Kidney (tissue), 14 donors: ENCODE data around the gene MTARC1. TPM values are rescaled to one million over a fixed set of nuclear protein-coding genes. Genes with fewer than 3 reads are reported as not detected.
A peak's percentile ranks its signal among the peaks of the same experiment; 100 is the strongest.

Experiments
- DNase-seq, 5 donors: peaks; one replicate each; pipeline ENCODE4 v3.0.0-alpha.2; 2013 to 2020
- FAIRE-seq: peaks from 2 replicates; lab custom pipeline; 2012; peaks lifted over from hg19 to GRCh38; lab: Jason Lieb, UNC
- H3K27ac ChIP-seq, 2 donors: one replicate each; pipeline ENCODE4 v1.7.0; 2013; ENCODE audit warnings: low read depth in 2 of 2, low read length in 2 of 2, inconsistent platforms in 1 of 2
- H3K27me3 ChIP-seq: one replicate; pipeline ENCODE4 v1.7.1; 2013; ENCODE audit warnings: low read length, inconsistent platforms; ENCODE audit not compliant: control insufficient read depth, insufficient read depth
- H3K36me3 ChIP-seq, 3 donors: one replicate each; pipeline versions ENCODE4 v1.7.0 to v1.7.1; 2013; ENCODE audit warnings: low read length in 3 of 3, control low read depth in 1 of 3, inconsistent platforms in 1 of 3; ENCODE audit not compliant: insufficient read depth in 3 of 3, control insufficient read depth in 2 of 3
- H3K4me1 ChIP-seq, 3 donors: one replicate each; pipeline versions ENCODE4 v1.7.0 to v1.7.1; 2013; ENCODE audit warnings: low read length in 3 of 3, inconsistent platforms in 1 of 3, low read depth in 1 of 3; ENCODE audit not compliant: control insufficient read depth in 2 of 3, insufficient read depth in 2 of 3
- H3K4me3 ChIP-seq, 3 donors: one replicate each; pipeline versions ENCODE4 v1.7.0 to v1.8.1; 2013; ENCODE audit warnings: low read length in 3 of 3, control low read depth in 1 of 3, inconsistent platforms in 1 of 3
- H3K9ac ChIP-seq, 3 donors: one replicate each; pipeline versions ENCODE4 v1.7.0 to v1.7.1; 2013; ENCODE audit warnings: low read length in 3 of 3, control low read depth in 1 of 3, inconsistent platforms in 1 of 3
- H3K9me3 ChIP-seq, 3 donors: one replicate each; pipeline versions ENCODE4 v1.7.0 to v1.7.1; 2013; ENCODE audit warnings: low read length in 3 of 3, control low read depth in 1 of 3, inconsistent platforms in 1 of 3; ENCODE audit not compliant: control insufficient read depth in 2 of 3, insufficient read depth in 1 of 3
- intact Hi-C: fragments of 100-400 bp; cut with DNase I; formaldehyde crosslinking; loops from one replicate; pipeline ENCODE4 v1.11.1; 2022
- polyA plus RNA-seq: library from polyadenylated mRNA; stranded (reverse); fragments of 350-450 nt; fragmentation: Illumina TruSeq; extraction: RNeasy Lipid Tissue Mini Kit (QIAGEN cat#74804); gene quantifications from one replicate; pipeline ENCODE4 v1.2.3, GENCODE V29; 2014; ENCODE audit warnings: low read depth, low replicate concordance; ENCODE audit not compliant: insufficient read depth
- total RNA-seq: library from RNA; stranded (reverse); fragmentation: NEBNext Ultra II Directional; extraction: Animal tissue kit (Norgen Biotek cat#: 25700); gene quantifications from one replicate; pipeline ENCODE4 v1.2.1, GENCODE V29; 2021
- TF ChIP-seq, protein P1 (sequence below): IDR thresholded peaks from 3 replicates; pipeline ENCODE4 v1.5.1; 2012; ENCODE audit warnings: mild to moderate bottlenecking, moderate library complexity, borderline replicate concordance; ENCODE audit not compliant: insufficient read depth; ENCODE audit errors: extremely low read depth
- donor health status: control.
- donor health status: control.
- donor health status: control.
- donor health status: control.
- donor health status: control.
- donor health status: DM: yes; HTN: yes; CAD: no.
- donor health status: Normal renal cell carcinoma (clear cell type).

MTARC1 gene
- total and polyA plus RNA-seq, 2 donors from 2014 or later: 6.8 to 11.0 TPM

DNA sequence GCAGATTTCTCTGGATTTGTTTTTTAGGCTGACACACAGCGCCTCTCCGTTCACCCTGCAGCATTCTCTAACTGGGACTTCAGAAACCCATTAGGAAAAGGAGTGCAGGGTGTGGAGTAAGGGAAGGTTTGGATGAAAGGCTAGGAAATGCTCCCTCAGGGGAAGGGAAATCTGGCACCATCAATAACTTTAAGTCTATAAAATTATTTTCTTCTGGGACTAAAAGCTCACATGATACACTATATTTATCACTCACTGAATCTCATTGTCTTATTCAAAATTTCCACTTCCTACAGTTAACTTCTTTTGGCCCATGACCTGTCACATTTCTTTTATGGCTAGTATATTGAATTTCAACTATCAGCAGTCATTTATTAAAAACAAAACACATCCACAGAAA is 46.7 kb downstream of the MTARC1 start:
- peak in 1 of 5 donors; percentile 7 for DNase-seq
- Histone ChIP-seq H3K36me3 (no peaks in the 10 kb centered on the region), H3K27me3 (no peaks in the 10 kb centered on the region), H3K4me3 (no peak overlapping the region), H3K27ac (no peak overlapping the region), H3K9me3 (no peaks in the 10 kb centered on the region), H3K4me1 (no peaks in the 10 kb centered on the region), H3K9ac (no peak overlapping the region)
- TF ChIP-seq, protein P1, sequence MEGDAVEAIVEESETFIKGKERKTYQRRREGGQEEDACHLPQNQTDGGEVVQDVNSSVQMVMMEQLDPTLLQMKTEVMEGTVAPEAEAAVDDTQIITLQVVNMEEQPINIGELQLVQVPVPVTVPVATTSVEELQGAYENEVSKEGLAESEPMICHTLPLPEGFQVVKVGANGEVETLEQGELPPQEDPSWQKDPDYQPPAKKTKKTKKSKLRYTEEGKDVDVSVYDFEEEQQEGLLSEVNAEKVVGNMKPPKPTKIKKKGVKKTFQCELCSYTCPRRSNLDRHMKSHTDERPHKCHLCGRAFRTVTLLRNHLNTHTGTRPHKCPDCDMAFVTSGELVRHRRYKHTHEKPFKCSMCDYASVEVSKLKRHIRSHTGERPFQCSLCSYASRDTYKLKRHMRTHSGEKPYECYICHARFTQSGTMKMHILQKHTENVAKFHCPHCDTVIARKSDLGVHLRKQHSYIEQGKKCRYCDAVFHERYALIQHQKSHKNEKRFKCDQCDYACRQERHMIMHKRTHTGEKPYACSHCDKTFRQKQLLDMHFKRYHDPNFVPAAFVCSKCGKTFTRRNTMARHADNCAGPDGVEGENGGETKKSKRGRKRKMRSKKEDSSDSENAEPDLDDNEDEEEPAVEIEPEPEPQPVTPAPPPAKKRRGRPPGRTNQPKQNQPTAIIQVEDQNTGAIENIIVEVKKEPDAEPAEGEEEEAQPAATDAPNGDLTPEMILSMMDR: no peak
- FAIRE-seq: no peak
- intact Hi-C loops: no loop called here

DNA sequence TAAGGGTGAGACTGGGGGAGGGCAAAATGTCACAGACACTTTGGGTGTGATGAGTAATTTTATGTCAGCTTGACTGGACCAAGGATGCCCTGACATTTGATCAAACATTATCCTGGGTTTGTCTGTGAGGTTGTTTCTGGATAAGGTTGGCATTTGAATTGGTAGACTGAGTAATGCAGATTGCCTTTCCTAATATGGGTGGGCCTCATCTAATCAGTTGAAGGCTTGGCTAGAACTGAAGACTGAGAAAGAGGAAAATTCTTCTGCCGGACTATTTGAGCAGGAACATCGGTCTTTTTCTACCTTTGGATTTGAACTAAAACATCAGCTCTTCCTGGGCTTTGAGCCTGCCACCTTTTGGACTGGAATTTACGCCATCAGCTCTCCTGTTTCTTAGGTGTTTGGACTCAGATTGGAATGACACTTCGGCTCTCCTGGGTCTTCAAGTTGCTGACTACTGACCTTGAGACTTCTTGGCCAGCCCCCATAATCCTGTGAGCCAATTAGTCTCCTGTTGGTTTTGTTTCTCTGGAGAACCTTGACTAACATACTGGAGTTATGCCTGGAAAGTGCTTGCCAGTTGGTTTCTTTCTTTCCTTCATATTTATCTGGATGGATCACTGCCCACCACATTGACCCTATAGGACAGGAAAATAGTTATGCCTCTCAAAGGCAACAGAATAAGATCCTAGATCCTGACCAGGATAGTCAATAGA is 47.6 kb downstream of the MTARC1 start:
- no peaks in the 10 kb centered on the region for H3K9me3 ChIP-seq
- H3K27me3 ChIP-seq: no peaks in the 10 kb centered on the region
- FAIRE-seq (no peak), DNase-seq (no peak)
- TF ChIP-seq, protein P1: no peak
- H3K4me3 ChIP-seq: no peak overlapping the region
- intact Hi-C loops: no loop called here
- H3K27ac ChIP-seq: no peak overlapping the region
- H3K9ac ChIP-seq: no peak overlapping the region
- no peaks in the 10 kb centered on the region for H3K36me3 ChIP-seq
- no peaks in the 10 kb centered on the region for H3K4me1 ChIP-seq

Other genes starting within 250 kb of the MTARC1 start
- gene C1orf115, start 96.5 kb upstream of the MTARC1 start, total RNA-seq: 29.0 TPM
- gene C1orf115, start 96.5 kb upstream of the MTARC1 start, polyA plus RNA-seq: 53.8 TPM
- gene MTARC2, start 38.6 kb upstream of the MTARC1 start, total RNA-seq: 28.6 TPM
- 95.2 TPM for gene MTARC2, start 38.6 kb upstream of the MTARC1 start, polyA plus RNA-seq
- 8.2 TPM for gene HLX, start 92.5 kb downstream of the MTARC1 start, total RNA-seq
- gene HLX, start 92.5 kb downstream of the MTARC1 start, polyA plus RNA-seq: 4.7 TPM